H1 (cell line): Measurements from ENCODE around the gene SEC24A. TPM values are rescaled to one million over a fixed set of nuclear protein-coding genes. Genes with fewer than 3 reads are reported as not detected.
"Not testable (repeated sequence)": the region's sequence is repeated elsewhere in the genome, so short reads cannot be mapped to it uniquely, and the experiment has no call there.

Experiments
- CTCF ChIA-PET: fragments of 300-600 bp; sonication (Branson Sonifier 250); formaldehyde crosslinking; loops from one replicate; lab custom pipeline; 2021; ENCODE audit not compliant: partially characterized antibody; lab: Charles Lee
- POLR2A ChIA-PET: fragments of 300-600 bp; sonication (Branson Sonifier 250); formaldehyde crosslinking; loops from one replicate; lab custom pipeline; 2021; ENCODE audit warnings: inconsistent platforms; ENCODE audit not compliant: partially characterized antibody; lab: Charles Lee
- DNase-seq, 2 experiments: peaks; one replicate each; pipeline versions ENCODE4 v3.0.0 to v3.0.0-alpha.2; 2010 to 2022; ENCODE audit warnings: low spot score in 2 of 2, low read depth in 1 of 2, mixed read lengths in 1 of 2
- FAIRE-seq: peaks from 2 replicates; lab custom pipeline; 2011; peaks lifted over from hg19 to GRCh38; lab: Jason Lieb, UNC
- H2AFZ ChIP-seq: 2 replicates; pipeline ENCODE4 v1.8.1; 2012; ENCODE audit warnings: low read length, inconsistent platforms
- H2AK5ac ChIP-seq: 2 replicates; pipeline ENCODE4 v1.6.1; 2013; ENCODE audit warnings: low read depth, low read length
- H2BK120ac ChIP-seq: replicated peaks from 2 replicates; pipeline ENCODE3; 2013; ENCODE audit warnings: low read depth, low read length, inconsistent platforms
- H2BK12ac ChIP-seq: 2 replicates; pipeline ENCODE4 v1.6.1; 2013; ENCODE audit warnings: low read depth, low read length
- H2BK15ac ChIP-seq: 2 replicates; pipeline ENCODE4 v1.6.1; 2013; ENCODE audit warnings: low read length
- H2BK20ac ChIP-seq: 2 replicates; pipeline ENCODE4 v1.6.1; 2013; ENCODE audit warnings: low read length
- H2BK5ac ChIP-seq: 2 replicates; pipeline ENCODE4 v1.6.1; 2013; ENCODE audit warnings: low read depth, low read length
- H3K14ac ChIP-seq: 2 replicates; pipeline ENCODE4 v1.6.1; 2013; ENCODE audit warnings: inconsistent platforms; ENCODE audit not compliant: insufficient read length
- H3K18ac ChIP-seq: 2 replicates; pipeline ENCODE4 v1.6.1; 2013; ENCODE audit warnings: low read length; ENCODE audit errors: extremely low read depth
- H3K23ac ChIP-seq: 2 replicates; pipeline ENCODE4 v1.6.1; 2013; ENCODE audit warnings: inconsistent platforms; ENCODE audit not compliant: insufficient read length
- H3K23me2 ChIP-seq: 2 replicates; pipeline ENCODE4 v1.6.1; 2013; ENCODE audit warnings: low read depth, low read length
- H3K27ac ChIP-seq: 2 replicates; pipeline ENCODE4 v1.6.1; 2011; ENCODE audit warnings: low read depth, low read length, inconsistent platforms
- H3K27me3 ChIP-seq, 4 experiments: replicated peaks in 1 of 4; 1 replicate in 1 of 4; 2 replicates in 3 of 4; pipeline versions ENCODE4 v1.6.1 to v1.8.1; 2011 to 2013; ENCODE audit warnings: low read length in 3 of 4, mild to moderate bottlenecking in 3 of 4, inconsistent platforms in 2 of 4, mixed read lengths in 2 of 4, moderate library complexity in 1 of 4; ENCODE audit not compliant: control insufficient read depth in 3 of 4, insufficient read depth in 3 of 4; ENCODE audit errors: extremely low read depth in 1 of 4
- H3K36me3 ChIP-seq, 4 experiments: 2 replicates each; pipeline versions ENCODE4 v1.6.1 to v1.8.1; 2011 to 2013; ENCODE audit warnings: mild to moderate bottlenecking in 4 of 4, low read length in 3 of 4, moderate library complexity in 2 of 4, control low read depth in 1 of 4, inconsistent platforms in 1 of 4; ENCODE audit not compliant: insufficient read depth in 4 of 4, control insufficient read depth in 2 of 4
- H3K4ac ChIP-seq: replicated peaks from 2 replicates; pipeline ENCODE3; 2013; ENCODE audit warnings: low read length, low read depth, mixed read lengths, inconsistent platforms; ENCODE audit not compliant: insufficient read length
- H3K4me1 ChIP-seq, 4 experiments: replicated peaks in 1 of 4; 1 replicate in 1 of 4; 2 replicates in 3 of 4; pipeline versions ENCODE4 v1.6.1 to v1.8.1; 2011 to 2013; ENCODE audit warnings: low read length in 3 of 4, inconsistent platforms in 2 of 4, mixed read lengths in 1 of 4; ENCODE audit not compliant: insufficient read depth in 4 of 4, control insufficient read depth in 3 of 4
- H3K4me2 ChIP-seq, 2 experiments: 2 replicates each; pipeline versions ENCODE4 v1.6.1 to v1.8.1; 2011 to 2013; ENCODE audit warnings: low read depth in 2 of 2, low read length in 2 of 2, control low read depth in 1 of 2, inconsistent platforms in 1 of 2, mild to moderate bottlenecking in 1 of 2; ENCODE audit not compliant: insufficient read depth in 1 of 2
- H3K4me3 ChIP-seq, 4 experiments: fragments of 200-600, 300-600 bp in 1 of 4; sonication (generic), shearing (Covaris generic), sonication (Bioruptor Twin) in 1 of 4; 2 replicates each; pipeline versions ENCODE4 v1.5.1 to v1.8.1; 2011 to 2016; ENCODE audit warnings: low read length in 4 of 4, low read depth in 3 of 4, control low read depth in 2 of 4, inconsistent platforms in 2 of 4, mild to moderate bottlenecking in 2 of 4, mixed read lengths in 1 of 4, moderate library complexity in 1 of 4; ENCODE audit not compliant: insufficient read depth in 2 of 4; ENCODE audit errors: extremely low read depth in 1 of 4
- H3K56ac ChIP-seq: replicated peaks from 2 replicates; pipeline ENCODE3; 2013; ENCODE audit warnings: low read depth, mild to moderate bottlenecking, mixed read lengths, low read length, inconsistent platforms; ENCODE audit not compliant: insufficient read length
- H3K79me1 ChIP-seq: 2 replicates; pipeline ENCODE4 v1.6.1; 2013; ENCODE audit warnings: low read depth, low read length, control low read depth
- H3K79me2 ChIP-seq, 2 experiments: 2 replicates each; pipeline versions ENCODE4 v1.6.1 to v1.8.1; 2012 to 2013; ENCODE audit warnings: low read length in 2 of 2, mild to moderate bottlenecking in 2 of 2, inconsistent platforms in 1 of 2; ENCODE audit not compliant: insufficient read depth in 2 of 2, control insufficient read depth in 1 of 2
- H3K9ac ChIP-seq, 4 experiments: replicated peaks in 1 of 4; 1 replicate in 1 of 4; 2 replicates in 3 of 4; pipeline versions ENCODE4 v1.6.1 to v1.8.1; 2011 to 2013; ENCODE audit warnings: low read depth in 3 of 4, low read length in 3 of 4, control low read depth in 2 of 4, mild to moderate bottlenecking in 2 of 4, moderate library complexity in 2 of 4, inconsistent platforms in 1 of 4; ENCODE audit errors: extremely low read depth in 1 of 4
- H3K9me3 ChIP-seq, 2 experiments: 2 replicates each; pipeline versions ENCODE4 v1.6.1 to v1.8.1; 2012 to 2013; ENCODE audit warnings: mild to moderate bottlenecking in 2 of 2, moderate library complexity in 2 of 2, control low read depth in 1 of 2, inconsistent platforms in 1 of 2, low read depth in 1 of 2, low read length in 1 of 2, mixed read lengths in 1 of 2; ENCODE audit not compliant: insufficient read depth in 2 of 2
- H4K20me1 ChIP-seq, 2 experiments: replicated peaks in 1 of 2; 2 replicates each; pipeline versions ENCODE3 to v1.8.1; 2011 to 2013; ENCODE audit warnings: inconsistent platforms in 2 of 2, low read length in 2 of 2, mild to moderate bottlenecking in 1 of 2; ENCODE audit not compliant: insufficient read depth in 2 of 2, control insufficient read depth in 1 of 2
- H4K5ac ChIP-seq: 2 replicates; pipeline ENCODE4 v1.6.1; 2013; ENCODE audit warnings: low read length, low read depth, mixed read lengths, inconsistent platforms; ENCODE audit not compliant: insufficient read length
- H4K8ac ChIP-seq: 2 replicates; pipeline ENCODE4 v1.8.0; 2013; ENCODE audit warnings: mild to moderate bottlenecking, moderate library complexity, low read length, inconsistent platforms; ENCODE audit not compliant: insufficient read depth; ENCODE audit errors: extremely low read depth
- H4K91ac ChIP-seq: replicated peaks from 2 replicates; pipeline ENCODE3; 2013; ENCODE audit warnings: low read length, mixed read lengths, inconsistent platforms; ENCODE audit not compliant: insufficient read length
- WGBS, 2 experiments: shearing (Covaris generic) in 1 of 2; methylation state at CpG; one replicate each; pipeline versions ENCODE4 v1.1.6 to v1.1.7; 2013 to 2015; ENCODE audit warnings: low lambda C conversion rate in 2 of 2, mixed read lengths in 2 of 2, inconsistent platforms in 1 of 2, low coverage in 1 of 2, missing lambda C conversion rate in 1 of 2; ENCODE audit not compliant: insufficient replicate concordance in 2 of 2, insufficient coverage in 1 of 2, insufficient read length in 1 of 2; ENCODE audit errors: extremely low coverage in 1 of 2, missing lambda C conversion rate in 1 of 2; 5-methylcytosine and 5-hydroxymethylcytosine counted together
- polyA plus RNA-seq, 7 experiments: library from polyadenylated mRNA; depleted of rRNA in 3 of 7; stranded (reverse) in 5 of 7; unstranded in 2 of 7; fragments of >200 nt in 5 of 7; fragments of 200-250 nt in 2 of 7; gene quantifications; 1 replicate in 5 of 7; 2 replicates in 1 of 7; 4 replicates in 1 of 7; pipeline versions ENCODE4 v1.2.1 to v1.2.3, GENCODE V29; 2011 to 2013; ENCODE audit warnings: missing spikeins in 2 of 7, mixed read lengths in 2 of 7
- total RNA-seq: library from RNA; stranded (reverse); fragmentation: NEBNext Ultra II Directional; extraction: Animal tissue kit (Norgen Biotek cat#: 25700); gene quantifications from 2 replicates; pipeline ENCODE4 v1.2.1, GENCODE V29; 2021

Gene SEC24A
- total and polyA plus RNA-seq, 2 of the 8 experiments (the other 6 are each of a cell fraction or from before 2014, with no cell fraction given), result 18.8 to 33.7 TPM

DNA sequence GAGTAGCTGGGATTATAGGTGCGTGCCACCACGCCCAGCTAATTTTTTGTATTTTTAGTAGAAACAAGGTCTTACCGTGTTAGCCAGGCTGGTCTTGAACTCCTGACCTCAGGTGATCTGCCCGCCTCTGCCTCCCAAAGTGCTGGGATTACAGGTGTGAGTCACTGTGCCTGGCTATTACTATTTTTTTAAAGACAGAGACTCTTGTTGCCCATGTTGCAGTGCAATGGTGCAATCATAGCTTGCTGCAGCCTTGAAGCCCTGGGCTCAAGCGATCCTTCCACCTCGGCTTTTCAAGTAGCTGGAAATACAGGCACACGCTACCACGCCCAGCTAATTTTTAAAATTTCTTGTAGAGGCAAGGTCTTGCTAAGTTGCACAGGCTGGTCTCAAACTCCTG is 41.6 kb downstream of the SEC24A start:
- H3K56ac ChIP-seq, H2BK120ac ChIP-seq, H4K20me1 ChIP-seq, H2BK20ac ChIP-seq, H3K79me1 ChIP-seq, H3K23me2 ChIP-seq, H3K9ac ChIP-seq, H4K5ac ChIP-seq, H4K91ac ChIP-seq, DNase-seq, H3K14ac ChIP-seq, H3K9me3 ChIP-seq, H3K79me2 ChIP-seq, H2BK15ac ChIP-seq, H3K4me2 ChIP-seq, H2BK12ac ChIP-seq, H4K8ac ChIP-seq, H2AFZ ChIP-seq, H3K4ac ChIP-seq, H2AK5ac ChIP-seq, H3K27ac ChIP-seq, H3K4me3 ChIP-seq, H2BK5ac ChIP-seq, H3K4me1 ChIP-seq, H3K18ac ChIP-seq, H3K27me3 ChIP-seq, FAIRE-seq, POLR2A ChIA-PET, H3K23ac ChIP-seq, CTCF ChIA-PET: not testable (repeated sequence)
- 96% methylated on average over 8 of the region's 8 CpGs; no CpG with 5 or more reads in 1 of the 2 experiments for WGBS, 2 experiments
- peaks cover 8 to 59% (median 18%) of the 10 kb centered on the region in 4 experiments for H3K36me3 ChIP-seq
